ENCODE results near the gene TNFRSF25.
A peak's percentile ranks its signal among the peaks of the same experiment; 100 is the strongest.

TNFRSF25 gene

GRCh38 chr1:6486433-6487011 lies 20.5 kb upstream of the TNFRSF25 start:
- peaks cover 41% of the 10 kb centered on the region for H3K27me3 Mint-ChIP-seq
- no peaks in the 10 kb centered on the region for H3K36me3 Mint-ChIP-seq (ENCODE audit: low read depth)
- H3K4me3 Mint-ChIP-seq: peak overlapping the region; percentile 8
- peak; percentile 91 for DNase-seq
- H3K27ac Mint-ChIP-seq: no peak overlapping the region
- peaks cover 13% of the 10 kb centered on the region for H3K4me1 Mint-ChIP-seq (ENCODE audit: low read depth)
- H3K9me3 Mint-ChIP-seq: no peaks in the 10 kb centered on the region

GRCh38 chr1:6485168-6486101 lies 19.5 kb upstream of the TNFRSF25 start:
- Mint-ChIP-seq H3K27me3 (peaks cover 38% of the 10 kb centered on the region), H3K36me3 (ENCODE audit: low read depth) (no peaks in the 10 kb centered on the region), H3K4me3 (no peak overlapping the region), H3K9me3 (no peaks in the 10 kb centered on the region), H3K4me1 (ENCODE audit: low read depth) (peaks cover 8% of the 10 kb centered on the region), H3K27ac (no peak overlapping the region)
- no peak for DNase-seq

- H3K9me3 Mint-ChIP-seq: no peaks in the 10 kb centered on the region
- no peak overlapping the region for H3K27ac Mint-ChIP-seq
- no peaks in the 10 kb centered on the region for H3K36me3 Mint-ChIP-seq (ENCODE audit: low read depth)
- DNase-seq: no peak
- peaks cover 38% of the 10 kb centered on the region for H3K27me3 Mint-ChIP-seq
- no peak overlapping the region for H3K4me3 Mint-ChIP-seq
- peaks cover 8% of the 10 kb centered on the region for H3K4me1 Mint-ChIP-seq (ENCODE audit: low read depth)
Measured at GRCh38 chr1:6484826-6485167, 18.8 kb upstream of the TNFRSF25 start.

GRCh38 chr1:6483761-6484117 lies 17.8 kb upstream of the TNFRSF25 start:
- no peak for DNase-seq
- no peaks in the 10 kb centered on the region for H3K36me3 Mint-ChIP-seq (ENCODE audit: low read depth)
- H3K4me3 Mint-ChIP-seq: no peak overlapping the region
- peaks cover 8% of the 10 kb centered on the region for H3K4me1 Mint-ChIP-seq (ENCODE audit: low read depth)
- no peaks in the 10 kb centered on the region for H3K9me3 Mint-ChIP-seq
- H3K27me3 Mint-ChIP-seq: peaks cover 38% of the 10 kb centered on the region
- no peak overlapping the region for H3K27ac Mint-ChIP-seq

- Mint-ChIP-seq H3K4me3 (no peak overlapping the region), H3K4me1 (ENCODE audit: low read depth) (peaks cover 8% of the 10 kb centered on the region), H3K27me3 (peaks cover 38% of the 10 kb centered on the region), H3K36me3 (ENCODE audit: low read depth) (no peaks in the 10 kb centered on the region), H3K9me3 (no peaks in the 10 kb centered on the region), H3K27ac (no peak overlapping the region)
- DNase-seq: no peak
Measured at GRCh38 chr1:6483017-6483760, 17.2 kb upstream of the TNFRSF25 start.

- Mint-ChIP-seq H3K9me3 (no peaks in the 10 kb centered on the region), H3K4me3 (no peak overlapping the region), H3K4me1 (ENCODE audit: low read depth) (peaks cover 8% of the 10 kb centered on the region), H3K27me3 (peaks cover 32% of the 10 kb centered on the region), H3K27ac (no peak overlapping the region), H3K36me3 (ENCODE audit: low read depth) (no peaks in the 10 kb centered on the region)
- DNase-seq: no peak
Measured at GRCh38 chr1:6481820-6482219, 15.8 kb upstream of the TNFRSF25 start.

- Mint-ChIP-seq H3K36me3 (ENCODE audit: low read depth) (no peaks in the 10 kb centered on the region), H3K27me3 (no peaks in the 10 kb centered on the region), H3K4me3 (no peak overlapping the region), H3K27ac (no peak overlapping the region), H3K9me3 (no peaks in the 10 kb centered on the region), H3K4me1 (ENCODE audit: low read depth) (peaks cover 4% of the 10 kb centered on the region)
- DNase-seq: no peak
Measured at GRCh38 chr1:6477039-6477820, 11.3 kb upstream of the TNFRSF25 start.

GRCh38 chr1:6476483-6476882 lies 10.5 kb upstream of the TNFRSF25 start:
- no peak for DNase-seq
- Mint-ChIP-seq H3K4me1 (ENCODE audit: low read depth) (peaks cover 4% of the 10 kb centered on the region), H3K27ac (no peak overlapping the region), H3K27me3 (no peaks in the 10 kb centered on the region), H3K4me3 (no peak overlapping the region), H3K36me3 (ENCODE audit: low read depth) (no peaks in the 10 kb centered on the region), H3K9me3 (no peaks in the 10 kb centered on the region)

GRCh38 chr1:6475381-6476133 lies 9.6 kb upstream of the TNFRSF25 start:
- Mint-ChIP-seq H3K4me3 (no peak overlapping the region), H3K27ac (no peak overlapping the region), H3K27me3 (no peaks in the 10 kb centered on the region), H3K9me3 (no peaks in the 10 kb centered on the region), H3K36me3 (ENCODE audit: low read depth) (no peaks in the 10 kb centered on the region), H3K4me1 (ENCODE audit: low read depth) (peaks cover 4% of the 10 kb centered on the region)
- peak; percentile 87 for DNase-seq

- Mint-ChIP-seq H3K27me3 (no peaks in the 10 kb centered on the region), H3K4me3 (no peak overlapping the region), H3K27ac (no peak overlapping the region), H3K9me3 (no peaks in the 10 kb centered on the region), H3K4me1 (ENCODE audit: low read depth) (peaks cover 4% of the 10 kb centered on the region), H3K36me3 (ENCODE audit: low read depth) (no peaks in the 10 kb centered on the region)
- no peak for DNase-seq
Measured at GRCh38 chr1:6474815-6475282, 8.9 kb upstream of the TNFRSF25 start.

GRCh38 chr1:6473974-6474814 lies 8.2 kb upstream of the TNFRSF25 start:
- H3K9me3 Mint-ChIP-seq: no peaks in the 10 kb centered on the region
- no peak overlapping the region for H3K27ac Mint-ChIP-seq
- H3K36me3 Mint-ChIP-seq (ENCODE audit: low read depth): no peaks in the 10 kb centered on the region
- H3K4me1 Mint-ChIP-seq (ENCODE audit: low read depth): peaks cover 4% of the 10 kb centered on the region
- no peak for DNase-seq
- H3K4me3 Mint-ChIP-seq: no peak overlapping the region
- no peaks in the 10 kb centered on the region for H3K27me3 Mint-ChIP-seq

GRCh38 chr1:6473156-6473555 lies 7.2 kb upstream of the TNFRSF25 start:
- DNase-seq: no peak
- H3K27me3 Mint-ChIP-seq: no peaks in the 10 kb centered on the region
- peaks cover 4% of the 10 kb centered on the region for H3K4me1 Mint-ChIP-seq (ENCODE audit: low read depth)
- no peak overlapping the region for H3K27ac Mint-ChIP-seq
- no peaks in the 10 kb centered on the region for H3K36me3 Mint-ChIP-seq (ENCODE audit: low read depth)
- H3K4me3 Mint-ChIP-seq: no peak overlapping the region
- H3K9me3 Mint-ChIP-seq: no peaks in the 10 kb centered on the region

GRCh38 chr1:6472391-6472790 lies 6.4 kb upstream of the TNFRSF25 start:
- Mint-ChIP-seq H3K27me3 (no peaks in the 10 kb centered on the region), H3K4me3 (no peak overlapping the region), H3K9me3 (no peaks in the 10 kb centered on the region), H3K4me1 (ENCODE audit: low read depth) (peaks cover 4% of the 10 kb centered on the region), H3K27ac (no peak overlapping the region), H3K36me3 (ENCODE audit: low read depth) (no peaks in the 10 kb centered on the region)
- DNase-seq: no peak

All from activated T-cell treated with anti-CD3 and anti-CD28 coated beads, Interleukin-2, amount 50 U/mL, for 24 hours (primary cell).